Posterior vena cava (tissue), 2 donors: ENCODE results near the gene ANKFY1. TPM values are rescaled to one million over a fixed set of nuclear protein-coding genes. Genes with fewer than 3 reads are reported as not detected.
"Not testable (repeated sequence)": the region's sequence is repeated elsewhere in the genome, so short reads cannot be mapped to it uniquely, and the experiment has no call there.

Experiments used
- DNase-seq: peaks from one replicate; pipeline ENCODE4 v3.0.0-alpha.2; 2020; ENCODE audit warnings: low spot score
- intact Hi-C, 2 donors: fragments of 100-400 bp; cut with DNase I; formaldehyde crosslinking; loops; one replicate each; pipeline versions ENCODE4 v1.14.1 to v1.14.2; 2022 to 2023
- total RNA-seq, 2 donors: library from RNA; stranded (reverse); fragmentation: NEBNext Ultra II Directional; extraction: Animal tissue kit (Norgen Biotek cat#: 25700); gene quantifications; one replicate each; pipeline ENCODE4 v1.2.1, GENCODE V29; 2021
- donor health status: DM: yes; HTN: yes; CAD: no.
- donor health status: DM: yes; HTN: yes; CAD: no.

ANKFY1 gene
- total RNA-seq, 2 donors from 2014 or later = 34.9 to 49.2 TPM

DNA sequence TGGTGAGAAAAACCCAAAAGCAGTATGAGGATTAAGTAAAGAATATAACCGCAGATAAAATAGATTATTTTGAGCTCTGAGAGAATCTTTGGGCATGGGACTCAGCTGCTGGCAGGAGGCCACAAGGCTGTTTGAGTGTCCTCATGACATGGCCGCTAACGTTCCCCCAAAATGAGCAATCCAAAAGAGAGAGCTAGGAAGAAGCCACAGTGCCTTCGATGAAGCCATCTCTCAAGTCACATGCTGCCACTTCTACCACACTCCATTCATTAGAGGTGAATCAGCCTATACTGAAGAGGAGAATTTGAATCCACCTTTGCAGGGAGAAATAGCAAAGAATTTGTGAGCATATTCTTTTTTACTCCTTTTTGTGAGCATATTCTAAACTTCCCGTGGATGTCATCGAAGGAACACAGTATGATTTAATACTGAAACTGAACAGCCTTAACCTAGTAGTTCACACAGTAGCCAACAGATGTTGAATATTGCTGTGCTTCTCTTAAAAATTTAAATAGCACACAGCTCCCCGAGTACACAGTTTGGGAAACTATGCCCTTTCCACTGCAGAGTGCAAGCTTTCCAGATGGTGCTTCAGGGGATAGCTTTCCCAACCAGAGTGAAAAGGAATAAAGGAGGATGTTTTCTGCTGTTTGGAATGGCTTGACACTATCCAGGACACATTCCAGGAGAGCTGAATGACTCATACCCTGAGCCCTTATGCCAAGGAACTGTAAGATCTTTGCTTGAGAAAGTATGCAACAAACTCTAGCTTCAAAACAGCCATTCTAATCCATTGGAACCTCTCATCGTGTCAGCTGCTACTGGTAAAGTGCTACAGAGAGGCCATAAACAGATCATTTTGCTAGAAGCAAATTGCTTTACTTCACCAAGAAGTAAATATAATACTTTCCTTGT is 33.9 kb downstream of the ANKFY1 start:
- intact Hi-C loops = no loop called here
- DNase-seq = peak; percentile 85

DNA sequence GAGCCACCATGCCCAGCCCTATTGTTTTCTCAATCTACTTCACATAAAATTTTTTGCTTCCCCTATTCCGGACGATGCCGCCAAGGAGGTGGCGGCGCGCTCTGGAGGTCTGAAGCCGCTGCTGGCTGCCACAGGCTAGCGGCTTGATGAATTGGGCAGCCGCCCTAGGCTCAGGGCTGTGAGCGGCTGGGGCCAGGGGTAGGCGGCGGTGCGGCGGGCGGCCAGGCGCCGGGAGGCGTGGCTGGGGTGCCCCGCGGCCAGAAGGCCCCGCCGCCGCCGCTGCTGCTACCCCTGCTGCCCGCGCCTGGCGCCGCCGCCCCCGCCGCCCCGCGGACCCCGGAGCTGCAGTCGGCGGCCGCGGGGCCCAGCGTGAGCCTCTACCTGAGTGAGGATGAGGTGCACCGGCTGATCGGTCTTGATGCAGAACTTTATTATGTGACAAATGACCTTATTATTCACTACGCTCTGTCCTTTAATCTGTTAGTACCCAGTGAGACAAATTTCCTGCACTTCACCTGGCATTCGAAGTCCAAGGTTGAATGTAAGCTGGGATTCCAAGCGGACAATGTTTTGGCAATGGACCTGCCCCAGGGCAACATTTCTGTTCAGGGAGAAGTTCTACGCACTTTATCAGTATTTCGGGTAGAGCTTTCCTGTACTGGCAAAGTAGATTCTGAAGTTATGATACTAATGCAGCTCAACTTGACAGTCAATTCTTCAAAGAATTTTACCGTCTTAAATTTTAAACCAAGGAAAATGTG is 41.7 kb downstream of the ANKFY1 start:
- DNase-seq = no peak
- intact Hi-C loops = no loop called here

DNA sequence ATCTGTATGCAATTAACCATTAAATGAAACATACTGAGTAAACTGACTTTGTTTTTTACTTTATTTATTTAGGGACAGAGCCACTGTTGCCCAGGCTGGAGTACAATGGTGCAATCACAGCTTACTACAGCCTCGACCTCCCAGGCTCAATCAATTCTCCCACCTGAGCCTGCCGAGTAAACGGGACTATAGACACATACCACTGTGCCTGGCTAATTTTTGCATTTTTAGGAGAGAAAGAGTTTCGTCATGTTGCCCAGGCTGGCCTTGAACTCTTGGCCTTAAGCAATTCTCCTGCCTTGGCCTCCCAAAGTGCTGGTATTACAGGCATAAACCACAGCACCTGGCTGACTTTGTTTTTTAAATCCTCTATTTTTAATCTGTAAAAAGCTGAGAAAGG is 42.6 kb downstream of the ANKFY1 start:
- intact Hi-C loops = no loop called here
- no peak for DNase-seq

DNA sequence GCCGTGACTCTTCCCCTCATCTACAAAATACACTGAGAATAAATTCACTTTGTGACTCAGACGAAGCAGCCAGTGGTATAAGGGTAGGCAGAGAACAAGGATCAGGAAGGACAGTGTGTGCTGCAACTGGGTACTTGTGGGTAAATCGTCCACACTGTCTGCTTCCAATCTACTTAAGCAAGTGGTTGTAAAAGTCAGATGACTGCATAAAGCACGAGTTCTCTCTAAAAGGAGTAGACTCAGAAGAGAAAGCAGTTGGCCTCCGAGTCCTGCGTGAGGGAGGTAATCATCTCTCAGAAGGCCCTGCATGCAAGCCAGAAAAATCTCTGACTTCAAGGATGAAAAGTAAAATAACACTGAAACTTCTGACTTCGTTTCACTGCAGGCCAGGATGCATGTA is 43.1 kb downstream of the ANKFY1 start:
- intact Hi-C loops = no loop called here
- no peak for DNase-seq

DNA sequence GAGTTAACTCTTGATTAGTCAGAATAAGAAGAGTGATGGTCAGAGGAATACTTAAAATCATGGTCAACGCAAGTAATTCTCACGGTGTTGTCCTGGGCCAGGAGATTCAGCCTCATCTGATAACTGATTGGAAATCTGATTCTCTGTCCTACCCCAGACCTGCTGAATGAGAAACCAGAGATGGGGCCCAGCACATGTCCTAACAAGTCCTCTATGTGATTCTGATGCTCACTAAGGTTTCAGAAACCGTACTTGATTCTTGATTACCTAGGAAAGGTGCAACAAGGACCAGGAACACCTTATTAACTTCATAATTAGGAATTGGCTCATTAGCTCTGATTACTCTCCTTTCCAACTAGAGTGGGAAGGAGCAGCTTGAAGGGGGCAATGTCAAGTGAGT is 44.5 kb downstream of the ANKFY1 start:
- intact Hi-C loops = loop anchor here (5.0 to 10.0 kb wide), 4 partner anchors 43 to 196 kb away; partner anchors contain the start of gene ANKFY1 (in 1 of the 2)
- DNase-seq = no peak

DNA sequence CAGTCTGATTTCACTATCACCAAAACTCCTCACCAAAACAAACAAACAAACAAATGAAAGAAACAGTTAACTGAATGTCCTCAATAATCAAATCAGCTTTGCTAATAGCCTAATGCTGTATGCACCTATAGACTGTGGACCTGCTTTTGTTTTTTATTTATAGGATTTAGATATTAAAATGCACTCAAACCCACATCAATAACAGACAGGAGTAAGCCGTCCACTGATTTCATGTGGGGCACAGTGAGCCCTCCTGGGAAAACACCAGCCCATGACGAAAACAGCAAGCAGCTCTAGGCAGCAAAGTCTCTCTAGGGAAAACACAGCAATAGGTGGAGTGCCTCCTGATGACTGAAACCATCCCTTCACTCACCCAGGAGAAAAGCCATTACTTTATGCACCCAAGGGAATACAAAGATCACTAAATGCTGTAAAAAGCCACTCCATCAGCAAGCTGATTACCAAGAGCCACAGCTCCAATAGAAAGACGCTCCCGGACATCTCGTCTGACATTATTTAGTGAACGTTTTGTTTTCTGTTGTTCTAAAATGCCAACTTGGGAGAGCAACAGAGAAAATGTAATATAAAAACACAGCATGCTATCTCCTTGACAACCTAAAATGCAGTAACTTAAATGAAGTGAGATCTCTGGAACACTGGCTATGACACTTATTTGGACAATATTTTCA is 47.8 kb downstream of the ANKFY1 start:
- DNase-seq = no peak
- intact Hi-C loops = loop anchor here (5.0 to 10.0 kb wide), 4 partner anchors 46 to 199 kb away; partner anchors contain the start of gene ANKFY1 (in 1 of the 2)

DNA sequence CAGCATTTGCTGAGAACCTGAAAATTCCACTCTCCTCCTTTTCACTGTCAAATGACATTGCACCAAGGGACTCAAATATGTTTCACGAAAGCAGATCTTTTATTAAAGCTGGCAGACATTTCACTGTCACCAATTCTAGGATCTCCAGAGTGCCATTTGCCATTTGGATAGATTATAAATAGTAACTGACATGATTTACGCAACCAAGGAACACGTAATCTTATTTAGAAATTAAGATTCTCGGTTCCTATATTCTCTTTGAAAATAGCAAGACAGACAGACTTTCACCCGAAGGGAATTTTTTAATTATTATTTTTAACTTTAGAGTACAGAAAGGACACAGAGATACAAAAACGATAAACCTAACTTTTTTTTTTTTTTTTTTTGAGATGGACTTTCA is 49.6 kb downstream of the ANKFY1 start:
- no peak for DNase-seq
- intact Hi-C loops = loop anchor here in 1 of 2 donors (10.0 kb wide), 1 partner anchor 201 kb away; no protein-coding TSS in a partner anchor

DNA sequence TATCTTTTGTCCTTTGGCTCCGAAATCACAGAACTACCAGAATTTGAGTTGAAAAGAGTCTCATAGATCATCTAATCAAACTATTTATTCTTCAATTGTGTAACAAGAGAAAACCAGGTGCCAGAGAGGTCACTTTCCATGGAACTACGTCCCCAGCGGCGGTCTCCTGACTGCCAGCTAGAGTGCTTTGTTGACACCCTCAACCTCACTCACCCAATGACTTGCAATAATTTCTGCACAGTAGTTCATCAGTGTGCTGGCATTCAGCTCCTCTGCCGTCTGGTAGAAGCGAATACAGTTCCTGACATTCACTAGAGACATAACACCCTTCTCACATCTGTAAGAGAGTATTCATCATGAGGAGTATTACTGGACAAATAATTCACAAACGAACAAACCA is 54.2 kb downstream of the ANKFY1 start:
- no peak for DNase-seq
- intact Hi-C loops = loop anchor here in 1 of 2 donors (10.0 kb wide), 1 partner anchor 205 kb away; no protein-coding TSS in a partner anchor

DNA sequence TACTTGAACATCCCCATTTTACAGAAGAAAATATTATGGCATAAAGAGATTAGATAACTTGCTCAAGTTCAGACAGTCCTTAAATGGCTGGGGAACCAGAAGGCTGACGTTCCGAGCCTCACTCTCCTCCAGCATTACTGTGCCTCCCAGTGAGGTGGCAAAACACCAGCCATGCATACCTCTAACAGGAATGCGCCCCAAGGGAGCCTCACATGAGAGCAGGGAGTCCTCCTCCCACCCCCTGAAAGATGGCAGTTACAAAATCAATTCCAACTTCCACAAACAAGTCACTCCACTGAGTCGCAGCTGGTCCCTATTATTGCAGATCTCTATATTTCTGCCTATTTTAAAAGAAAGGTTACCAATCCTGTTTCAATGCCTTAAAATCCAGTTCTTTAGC is 55.5 kb downstream of the ANKFY1 start:
- no peak for DNase-seq
- intact Hi-C loops = no loop called here

DNA sequence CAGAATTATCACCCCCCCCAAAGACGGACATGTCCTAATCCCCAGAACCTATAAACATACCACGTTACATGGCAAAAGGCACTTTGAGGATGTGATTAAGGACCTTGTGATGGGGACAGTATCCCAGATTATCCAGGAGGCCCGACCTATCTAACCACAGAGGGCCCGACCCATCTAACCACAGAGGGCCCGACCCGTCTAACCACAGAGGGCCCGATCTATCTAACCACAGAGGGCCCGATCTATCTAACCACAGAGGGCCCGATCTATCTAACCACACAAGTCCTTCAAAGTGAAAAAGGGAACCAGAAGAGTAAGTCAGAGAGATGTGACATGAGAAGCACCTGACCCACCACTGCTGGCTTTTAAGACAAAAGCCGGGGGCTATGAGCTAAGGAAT is 56.8 kb downstream of the ANKFY1 start:
- intact Hi-C loops = no loop called here

DNA sequence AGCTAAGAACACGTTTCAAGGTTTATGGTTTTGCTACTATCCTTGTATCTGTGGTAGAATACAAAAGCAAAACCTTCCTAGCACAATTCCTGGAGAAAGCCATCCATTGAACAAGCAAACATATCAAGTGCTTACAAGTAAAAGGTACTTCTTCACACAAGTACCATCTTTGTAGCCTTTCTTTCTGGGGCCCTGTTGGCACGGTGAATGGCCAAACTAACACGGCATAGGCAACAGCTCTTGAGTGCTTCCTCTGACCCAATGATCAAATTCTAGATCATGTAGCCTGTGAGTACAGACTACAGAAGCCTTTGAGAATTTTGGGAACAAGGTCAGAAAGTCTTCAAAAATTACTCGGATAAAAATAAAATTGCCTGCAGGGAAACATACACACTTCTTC is 57.9 kb downstream of the ANKFY1 start:
- DNase-seq = no peak
- intact Hi-C loops = no loop called here

More for the DNA sequence above, 56.8 kb downstream of the ANKFY1 start:
- no peak for DNase-seq

DNA sequence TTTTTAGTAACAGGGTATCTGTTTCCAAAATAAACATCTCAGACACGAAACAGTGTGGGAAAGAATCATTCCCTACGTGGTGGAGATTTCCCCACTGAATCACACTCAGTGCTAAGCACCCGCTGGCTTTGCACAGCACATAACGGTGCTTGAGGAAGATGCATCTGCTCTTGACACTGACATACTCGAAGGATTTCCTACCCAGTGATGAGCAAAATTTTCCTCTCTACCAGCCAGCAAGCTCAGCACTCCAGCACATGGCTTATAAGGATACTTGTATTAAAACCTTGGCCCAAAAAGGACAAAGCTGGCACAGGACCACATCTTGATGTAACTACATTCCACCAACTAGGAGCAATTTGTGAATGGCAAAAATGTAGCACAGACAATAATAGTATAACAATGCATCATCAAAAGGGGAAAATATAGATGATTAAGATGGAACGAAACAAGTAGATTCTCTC is 59.0 kb downstream of the ANKFY1 start:
- intact Hi-C loops = no loop called here
- peak; percentile 88 for DNase-seq

DNA sequence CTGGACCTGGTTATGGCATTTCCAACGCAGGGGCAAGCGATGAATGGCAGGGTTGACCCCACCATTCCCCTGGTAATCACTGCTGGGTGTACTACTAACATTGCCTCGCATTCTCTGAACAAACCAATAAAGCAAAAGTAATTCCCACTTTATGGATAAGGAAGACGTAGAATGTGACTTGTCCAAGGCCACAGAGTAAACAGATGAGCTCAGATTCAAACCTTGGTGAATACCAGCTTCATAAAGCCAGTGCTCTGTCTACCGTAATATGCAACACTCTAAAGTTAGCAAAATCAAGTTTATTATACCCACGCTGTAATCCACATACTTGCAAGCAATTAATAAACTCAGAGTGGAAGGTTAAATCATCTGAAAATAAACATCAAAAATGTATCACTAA is 59.6 kb downstream of the ANKFY1 start:
- DNase-seq = no peak
- intact Hi-C loops = no loop called here

DNA sequence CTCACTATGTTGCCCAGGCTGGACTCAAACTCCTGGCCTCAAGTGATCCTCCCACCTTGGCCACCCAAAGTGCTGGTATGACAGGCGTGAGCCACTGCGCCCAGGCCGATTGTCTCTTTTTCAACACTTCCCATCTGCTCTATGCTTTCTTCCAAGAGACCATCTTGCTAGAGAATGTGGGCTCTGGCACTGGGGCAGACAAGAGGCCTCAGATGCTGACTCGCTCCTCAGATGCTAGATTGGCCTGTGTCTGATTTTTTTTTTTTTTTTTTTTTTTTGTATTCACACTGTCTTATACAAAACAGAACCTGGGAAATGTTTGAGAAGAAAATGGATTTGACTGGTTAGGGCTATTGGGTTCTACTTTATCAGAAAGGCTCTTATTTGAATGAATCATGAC is 62.6 kb downstream of the ANKFY1 start:
- intact Hi-C loops = no loop called here
- DNase-seq = no peak

DNA sequence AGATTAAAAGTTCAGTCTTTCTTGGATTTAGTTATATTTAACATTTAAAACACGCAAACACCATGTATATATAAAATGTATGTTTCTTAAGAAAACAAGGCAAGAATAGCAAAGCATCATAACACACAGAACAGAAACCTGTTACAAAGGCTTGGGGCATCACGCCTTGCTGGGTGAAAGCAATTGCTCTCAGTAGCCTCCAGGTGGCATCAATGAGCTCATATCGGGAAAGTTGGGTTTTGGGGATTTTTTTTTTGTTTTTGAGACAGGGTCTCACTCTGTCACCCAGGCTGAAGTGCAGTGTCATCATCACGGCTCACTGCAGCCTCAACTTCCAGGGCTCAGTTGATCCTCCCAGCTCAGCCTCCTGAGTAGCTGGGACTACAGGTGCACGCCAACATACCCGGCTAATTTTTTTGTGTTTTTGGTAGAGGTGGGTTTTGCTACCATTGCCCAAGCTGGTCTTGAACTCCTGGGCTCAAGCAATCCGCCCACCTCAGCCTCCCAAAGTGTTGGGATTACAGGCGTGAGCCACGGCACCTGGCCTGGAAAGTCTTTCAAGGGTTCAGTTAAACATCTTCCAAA is 63.9 kb downstream of the ANKFY1 start:
- intact Hi-C loops = no loop called here

DNA sequence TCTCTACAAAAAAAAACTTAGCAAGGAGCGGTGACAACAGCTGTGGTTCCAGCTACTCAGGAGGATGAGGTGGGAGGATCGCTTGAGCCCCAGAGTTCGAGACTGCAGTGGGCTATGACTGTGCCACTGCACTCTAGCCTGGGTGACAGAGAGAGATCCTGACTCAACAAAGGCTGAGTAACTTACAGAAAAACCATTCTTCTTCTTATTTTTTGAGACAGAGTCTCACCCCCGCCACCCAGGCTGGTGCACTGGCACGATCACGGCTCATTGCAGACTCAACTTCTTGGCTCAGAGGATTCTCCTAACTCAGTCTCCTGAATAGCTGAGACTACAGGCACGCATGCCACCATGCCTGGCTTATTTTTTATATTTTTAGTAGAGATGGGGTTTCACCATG is 64.8 kb downstream of the ANKFY1 start:
- no peak for DNase-seq
- intact Hi-C loops = no loop called here

More for the DNA sequence above, 63.9 kb downstream of the ANKFY1 start:
- DNase-seq = no peak

DNA sequence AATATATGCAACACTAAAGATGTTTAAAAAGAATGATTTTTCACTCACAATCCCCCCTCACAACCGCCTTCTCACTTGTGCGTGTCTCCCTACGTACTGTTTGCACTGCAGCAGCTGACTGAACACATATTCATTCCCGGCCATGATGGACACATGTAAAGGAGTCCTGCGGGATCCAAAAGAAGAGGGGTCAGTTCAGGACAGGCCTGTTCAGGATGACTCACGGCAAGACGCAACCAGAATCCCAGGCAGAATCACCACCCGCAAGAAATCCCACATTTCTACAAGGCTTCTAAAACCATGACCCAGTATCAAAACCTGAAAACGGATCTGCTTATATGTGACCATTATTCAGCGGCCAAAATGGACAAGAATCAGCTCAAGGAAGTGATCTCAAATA is 68.5 kb downstream of the ANKFY1 start:
- intact Hi-C loops = no loop called here
- no peak for DNase-seq

DNA sequence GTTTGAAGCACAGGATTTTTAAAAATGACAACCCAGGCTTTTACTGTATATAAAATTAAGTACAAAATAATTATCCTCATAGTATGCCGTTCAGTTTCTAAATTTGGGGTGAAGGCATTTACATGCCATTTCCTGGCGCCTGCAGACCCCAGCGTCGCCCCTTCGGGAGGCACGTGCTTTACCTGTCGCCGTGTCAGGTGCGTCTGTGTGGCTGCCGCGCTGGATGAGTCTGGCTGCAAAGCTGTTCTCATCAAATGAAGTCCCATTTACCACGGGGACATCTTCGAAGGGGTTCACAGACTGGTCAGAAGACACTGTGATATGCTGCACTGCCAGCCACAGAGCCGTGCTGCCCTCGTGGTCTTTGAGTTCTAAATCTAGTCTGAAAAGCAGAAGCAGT is 69.0 kb downstream of the ANKFY1 start:
- intact Hi-C loops = no loop called here
- DNase-seq = no peak

DNA sequence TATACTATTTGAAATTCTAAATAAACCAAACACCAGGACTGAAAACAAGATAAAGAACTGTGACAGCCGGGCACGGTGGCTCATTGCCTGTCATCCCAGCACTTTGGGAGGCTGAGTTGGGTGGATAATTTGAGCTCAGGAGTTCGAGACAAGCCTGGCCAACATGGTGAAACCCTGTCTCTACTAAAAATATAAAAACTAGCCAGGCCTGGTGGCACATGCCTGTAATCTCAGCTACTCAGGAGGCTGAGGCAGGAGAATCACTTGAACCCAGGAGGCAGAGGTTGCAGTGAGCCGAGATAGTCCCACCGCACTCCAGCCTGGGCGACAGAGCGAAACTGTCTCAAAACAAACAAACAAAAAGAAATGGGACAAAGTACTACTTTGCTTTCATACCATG is 73.0 kb downstream of the ANKFY1 start:
- intact Hi-C loops = not testable (repeated sequence)

More for the DNA sequence above, 73.0 kb downstream of the ANKFY1 start:
- DNase-seq = not testable (repeated sequence)
